Measurements from ENCODE around the gene ADPRHL1.
"Not testable (repeated sequence)": the region's sequence is repeated elsewhere in the genome, so short reads cannot be mapped to it uniquely, and the experiment has no call there.

ADPRHL1 gene

GRCh38 chr13:113399755-113400149 is 53.5 kb downstream of the ADPRHL1 start:
- no peak for DNase-seq

GRCh38 chr13:113398963-113399754 is 54.1 kb downstream of the ADPRHL1 start:
- DNase-seq = no peak

- DNase-seq = peak; percentile 21
These were observed 55.5 kb downstream of the ADPRHL1 start for GRCh38 chr13:113397608-113398425.

- DNase-seq = no peak
These were observed 59.0 kb downstream of the ADPRHL1 start for GRCh38 chr13:113394339-113394640.

GRCh38 chr13:113393563-113394338 is 59.5 kb downstream of the ADPRHL1 start:
- peak; percentile 86 for DNase-seq

- DNase-seq = no peak
These were observed 60.1 kb downstream of the ADPRHL1 start for GRCh38 chr13:113393226-113393562.

- DNase-seq = no peak
These were observed 62.3 kb downstream of the ADPRHL1 start for GRCh38 chr13:113390874-113391497.

GRCh38 chr13:113389586-113389985 is 63.7 kb downstream of the ADPRHL1 start:
- DNase-seq = not testable (repeated sequence)

GRCh38 chr13:113387396-113387795 is 65.9 kb downstream of the ADPRHL1 start:
- DNase-seq = no peak

- DNase-seq = no peak
These were observed 70.2 kb downstream of the ADPRHL1 start for GRCh38 chr13:113383089-113383488.

- DNase-seq = not testable (repeated sequence)
These were observed 70.7 kb downstream of the ADPRHL1 start for GRCh38 chr13:113382542-113382941.

GRCh38 chr13:113378825-113379224 is 74.5 kb downstream of the ADPRHL1 start:
- no peak for DNase-seq

GRCh38 chr13:113374511-113375175 is 78.6 kb downstream of the ADPRHL1 start:
- no peak for DNase-seq

- no peak for DNase-seq
These were observed 79.3 kb downstream of the ADPRHL1 start for GRCh38 chr13:113373811-113374485.

GRCh38 chr13:113371701-113372100 is 81.6 kb downstream of the ADPRHL1 start:
- DNase-seq = not testable (repeated sequence)

GRCh38 chr13:113371061-113371460 is 82.2 kb downstream of the ADPRHL1 start:
- no peak for DNase-seq

GRCh38 chr13:113369881-113370280 is 83.4 kb downstream of the ADPRHL1 start:
- DNase-seq = no peak

- DNase-seq = no peak
These were observed 84.1 kb downstream of the ADPRHL1 start for GRCh38 chr13:113369189-113369588.

- not testable (repeated sequence) for DNase-seq
These were observed 84.9 kb downstream of the ADPRHL1 start for GRCh38 chr13:113368353-113368752.

GRCh38 chr13:113367771-113368170 is 85.5 kb downstream of the ADPRHL1 start:
- no peak for DNase-seq

GRCh38 chr13:113367020-113367560 is 86.2 kb downstream of the ADPRHL1 start:
- no peak for DNase-seq
